Esophagus squamous epithelium (tissue), 4 donors: ENCODE results near the gene EWSR1.

Experiments used
- POLR2A ChIP-seq, 4 donors: fragments of 450-650 bp; IDR thresholded peaks; one replicate each; pipeline ENCODE4 v1.6.1; 2017; ENCODE audit warnings: antibody characterized with exemption in 4 of 4, mild to moderate bottlenecking in 4 of 4, moderate library complexity in 3 of 4
- TF ChIP-seq, protein P1 (sequence below), 6 experiments: fragments of 450-650 bp in 4 of 6; fragments of 200-600 bp in 2 of 6; sonication (generic) in 2 of 6; IDR thresholded peaks; one replicate each; pipeline ENCODE4 v1.5.1; 2016 to 2019; ENCODE audit warnings: antibody characterized with exemption in 6 of 6, mild to moderate bottlenecking in 4 of 6, moderate library complexity in 4 of 6

DNA sequence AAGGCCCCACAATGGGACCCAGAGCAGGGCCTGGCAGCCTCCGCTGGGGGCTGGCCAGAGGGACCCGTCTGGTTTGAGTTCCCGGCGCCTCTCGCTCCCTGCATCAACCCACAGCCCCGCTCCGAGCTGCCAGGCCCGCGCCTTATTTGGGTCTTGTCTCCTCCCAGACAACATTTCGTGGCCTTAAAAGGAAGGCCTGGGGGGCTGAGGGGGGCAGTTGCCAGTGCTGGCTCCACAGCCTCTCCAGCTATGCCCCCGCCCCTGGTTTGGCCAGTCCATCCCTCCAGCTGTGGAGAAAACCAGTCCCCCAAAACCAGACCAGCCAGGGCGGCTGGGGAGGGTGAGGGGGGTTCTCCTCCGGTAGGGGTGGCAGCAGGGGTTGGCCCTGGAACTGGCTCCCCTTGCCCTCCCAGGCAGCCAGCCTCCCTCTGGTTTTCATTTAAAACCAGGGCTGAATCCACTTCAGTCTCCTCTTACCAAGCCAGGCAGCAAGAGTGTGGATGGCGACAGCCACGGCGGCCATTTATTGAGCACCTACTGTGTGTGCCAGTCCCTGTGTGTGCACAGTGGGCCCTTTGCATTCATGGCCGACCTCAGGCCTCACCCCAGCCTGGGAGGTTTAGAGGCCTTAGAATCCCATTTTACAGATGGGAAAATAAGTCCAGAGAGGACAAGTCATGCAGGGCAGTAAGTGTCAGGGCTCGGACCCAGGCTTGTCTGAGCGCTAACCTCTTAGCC lies 43.8 kb upstream of the EWSR1 start:
- TF ChIP-seq, protein P1, sequence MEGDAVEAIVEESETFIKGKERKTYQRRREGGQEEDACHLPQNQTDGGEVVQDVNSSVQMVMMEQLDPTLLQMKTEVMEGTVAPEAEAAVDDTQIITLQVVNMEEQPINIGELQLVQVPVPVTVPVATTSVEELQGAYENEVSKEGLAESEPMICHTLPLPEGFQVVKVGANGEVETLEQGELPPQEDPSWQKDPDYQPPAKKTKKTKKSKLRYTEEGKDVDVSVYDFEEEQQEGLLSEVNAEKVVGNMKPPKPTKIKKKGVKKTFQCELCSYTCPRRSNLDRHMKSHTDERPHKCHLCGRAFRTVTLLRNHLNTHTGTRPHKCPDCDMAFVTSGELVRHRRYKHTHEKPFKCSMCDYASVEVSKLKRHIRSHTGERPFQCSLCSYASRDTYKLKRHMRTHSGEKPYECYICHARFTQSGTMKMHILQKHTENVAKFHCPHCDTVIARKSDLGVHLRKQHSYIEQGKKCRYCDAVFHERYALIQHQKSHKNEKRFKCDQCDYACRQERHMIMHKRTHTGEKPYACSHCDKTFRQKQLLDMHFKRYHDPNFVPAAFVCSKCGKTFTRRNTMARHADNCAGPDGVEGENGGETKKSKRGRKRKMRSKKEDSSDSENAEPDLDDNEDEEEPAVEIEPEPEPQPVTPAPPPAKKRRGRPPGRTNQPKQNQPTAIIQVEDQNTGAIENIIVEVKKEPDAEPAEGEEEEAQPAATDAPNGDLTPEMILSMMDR (IDR thresholded peaks at IDR 0.05) = no peak
- TF ChIP-seq POLR2A (IDR thresholded peaks at IDR 0.05) = no peak
